ENCODE data around the gene STK39. TPM values are rescaled to one million over a fixed set of nuclear protein-coding genes. Genes with fewer than 3 reads are reported as not detected.

Gene STK39
- total RNA-seq, 1 donor from 2014 or later = 18.5 TPM

DNA sequence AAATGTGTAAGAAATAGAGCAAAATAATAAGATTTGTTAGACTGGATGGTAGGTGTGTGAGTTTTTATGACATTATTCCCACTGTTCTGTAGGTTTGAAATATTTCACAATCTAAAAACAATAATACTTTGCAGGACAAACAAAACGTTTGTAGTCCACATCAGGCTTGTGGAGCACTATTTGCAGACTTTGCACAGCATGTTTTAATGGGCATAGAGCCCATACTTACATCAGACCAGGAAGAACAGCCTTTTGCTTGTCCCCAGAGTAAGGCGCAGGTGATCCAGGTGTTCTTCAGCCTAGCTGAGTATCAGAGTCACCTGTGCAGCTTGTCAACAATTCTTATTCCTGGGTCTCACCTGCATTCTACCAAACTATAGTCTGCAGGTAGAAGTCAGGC lies 9.1 kb upstream of the STK39 start:
- ATAC-seq (ENCODE audit: low read depth) = no peak
- intact Hi-C loops (cut with micrococcal nuclease) = no loop called here
- Mint-ChIP-seq H3K36me3 (ENCODE audit: low read depth) (no peaks in the 10 kb centered on the region), H3K4me3 (no peak overlapping the region), H3K27ac (no peak overlapping the region), H3K27me3 (no peaks in the 10 kb centered on the region), H3K4me1 (no peaks in the 10 kb centered on the region), H3K9me3 (peaks cover 16% of the 10 kb centered on the region)
- DNase-seq = no peak
- TF ChIP-seq CTCF (IDR thresholded peaks at IDR 0.05) = no peak
- POLR2A ChIA-PET = no interaction called here
- CTCF ChIA-PET = no interaction called here

DNA sequence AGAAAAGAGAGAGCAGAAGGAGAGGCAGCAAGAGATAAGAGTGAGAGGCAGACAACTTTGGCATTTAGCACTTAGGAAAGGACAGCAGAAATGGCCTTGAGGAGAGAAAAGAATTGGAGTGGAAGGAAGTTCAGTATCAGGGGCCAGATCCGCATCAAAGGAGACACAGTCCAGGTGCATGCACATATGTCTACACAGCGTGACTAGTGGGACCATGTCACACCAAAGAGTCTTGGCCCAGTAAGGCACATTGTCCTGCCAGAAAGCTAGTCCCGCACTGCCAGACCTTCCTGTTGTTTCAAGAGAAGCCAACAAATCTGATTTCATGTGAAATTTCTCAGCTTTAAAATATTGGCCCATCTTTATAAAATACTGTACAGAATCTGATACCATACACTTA lies 8.5 kb upstream of the STK39 start:
- ChIA-PET CTCF (no interaction called here), POLR2A (no interaction called here)
- peaks cover 16% of the 10 kb centered on the region for H3K9me3 Mint-ChIP-seq
- no peak for TF ChIP-seq CTCF (IDR thresholded peaks at IDR 0.05)
- no peaks in the 10 kb centered on the region for H3K36me3 Mint-ChIP-seq (ENCODE audit: low read depth)
- H3K4me3 Mint-ChIP-seq = no peak overlapping the region
- intact Hi-C loops (cut with micrococcal nuclease) = no loop called here
- H3K4me1 Mint-ChIP-seq = no peaks in the 10 kb centered on the region
- no peak for DNase-seq
- ATAC-seq (ENCODE audit: low read depth) = no peak
- H3K27ac Mint-ChIP-seq = no peak overlapping the region
- H3K27me3 Mint-ChIP-seq = no peaks in the 10 kb centered on the region

- H3K4me3 Mint-ChIP-seq = no peak overlapping the region
- no peaks in the 10 kb centered on the region for H3K4me1 Mint-ChIP-seq
- peaks cover 16% of the 10 kb centered on the region for H3K9me3 Mint-ChIP-seq
- POLR2A ChIA-PET = no interaction called here
- no peak overlapping the region for H3K27ac Mint-ChIP-seq
- CTCF ChIA-PET = no interaction called here
- intact Hi-C loops (cut with micrococcal nuclease) = no loop called here
- H3K36me3 Mint-ChIP-seq (ENCODE audit: low read depth) = no peaks in the 10 kb centered on the region
- ATAC-seq (ENCODE audit: low read depth) = no peak
- TF ChIP-seq CTCF (IDR thresholded peaks at IDR 0.05) = no peak
- H3K27me3 Mint-ChIP-seq = no peaks in the 10 kb centered on the region
- no peak for DNase-seq
Observed at GRCh38 chr2:168255103-168255502, 7.7 kb upstream of the STK39 start.

DNA sequence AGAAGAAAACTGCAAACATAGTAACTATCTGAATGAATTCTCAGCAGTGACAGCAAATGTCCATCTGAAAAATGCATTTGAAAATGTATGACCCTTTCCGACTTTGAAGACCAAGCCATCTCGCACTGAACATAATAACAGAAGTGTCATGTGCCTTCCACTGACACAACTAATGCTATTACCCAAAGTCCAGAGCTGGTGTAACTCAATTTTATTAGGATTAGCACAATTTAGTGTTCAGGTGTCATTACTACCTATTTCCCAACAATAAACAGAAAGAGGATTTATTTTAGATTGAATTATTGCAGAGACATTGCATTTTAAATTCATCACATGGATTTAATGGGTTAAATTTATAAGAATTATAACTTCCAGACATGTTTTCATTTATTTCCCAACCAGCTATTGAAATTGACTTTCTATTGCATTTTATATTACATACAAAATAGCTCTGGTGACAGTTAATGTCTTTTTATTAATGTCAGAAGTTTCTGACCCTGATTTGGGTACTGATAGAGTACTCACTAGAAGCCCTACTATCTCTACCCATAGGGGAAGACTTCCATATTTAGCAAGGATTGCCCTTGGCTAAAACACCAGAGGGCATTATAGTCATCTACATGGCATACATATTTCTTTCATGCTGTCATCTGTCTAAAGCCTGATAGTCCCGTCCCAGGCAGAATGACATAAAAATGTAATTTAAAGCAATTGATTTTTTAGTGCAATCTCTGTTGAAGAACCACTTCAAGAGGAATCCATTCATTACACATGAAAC lies 7.0 kb upstream of the STK39 start:
- peaks cover 11% of the 10 kb centered on the region for H3K9me3 Mint-ChIP-seq
- no peaks in the 10 kb centered on the region for H3K27me3 Mint-ChIP-seq
- no peak overlapping the region for H3K4me3 Mint-ChIP-seq
- no peaks in the 10 kb centered on the region for H3K36me3 Mint-ChIP-seq (ENCODE audit: low read depth)
- ATAC-seq (ENCODE audit: low read depth) = no peak
- POLR2A ChIA-PET = no interaction called here
- TF ChIP-seq CTCF (IDR thresholded peaks at IDR 0.05) = no peak
- no peak overlapping the region for H3K27ac Mint-ChIP-seq
- CTCF ChIA-PET = no interaction called here
- intact Hi-C loops (cut with micrococcal nuclease) = no loop called here
- no peak for DNase-seq
- H3K4me1 Mint-ChIP-seq = no peaks in the 10 kb centered on the region

DNA sequence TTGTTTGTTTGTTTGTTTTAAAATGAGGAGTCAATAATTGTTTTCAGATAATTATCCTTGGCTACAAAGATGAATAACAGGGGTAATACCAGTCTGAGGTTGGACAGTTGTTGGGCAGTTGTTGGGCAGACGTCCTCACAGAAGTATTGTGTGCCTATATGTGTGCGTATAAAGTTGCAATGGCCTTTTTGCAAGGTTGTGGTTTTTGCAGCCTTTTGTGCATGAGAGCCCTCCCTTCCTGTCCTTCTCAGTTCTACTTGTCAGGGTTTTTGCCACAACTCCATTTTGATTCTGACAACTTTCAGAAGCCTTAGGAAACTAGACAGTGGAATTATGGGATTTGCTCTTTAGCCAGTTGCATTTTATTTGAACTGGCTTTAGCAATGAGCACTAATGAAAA lies 6.0 kb upstream of the STK39 start:
- DNase-seq = no peak
- no peak for TF ChIP-seq CTCF (IDR thresholded peaks at IDR 0.05)
- Mint-ChIP-seq H3K36me3 (ENCODE audit: low read depth) (no peaks in the 10 kb centered on the region), H3K4me3 (no peak overlapping the region), H3K27me3 (no peaks in the 10 kb centered on the region), H3K27ac (no peak overlapping the region), H3K9me3 (peaks cover 2% of the 10 kb centered on the region), H3K4me1 (no peaks in the 10 kb centered on the region)
- CTCF ChIA-PET = no interaction called here
- POLR2A ChIA-PET = no interaction called here
- no peak for ATAC-seq (ENCODE audit: low read depth)
- intact Hi-C loops (cut with micrococcal nuclease) = no loop called here

All from activated B cell treated with CpG ODN at 0.5 μM for 24 hours (primary cell).